Adipocyte (in vitro differentiated cells): ENCODE measurements around the gene ANKRD11.
"Not testable (repeated sequence)": the region's sequence is repeated elsewhere in the genome, so short reads cannot be mapped to it uniquely, and the experiment has no call there.

Experiments used
- DNase-seq: peaks from one replicate; pipeline ENCODE4 v3.0.0-alpha.2; 2015; ENCODE audit warnings: low read depth
- H3K27me3 ChIP-seq: replicated peaks from 2 replicates; pipeline ENCODE4 v1.7.0; 2013; ENCODE audit warnings: mild to moderate bottlenecking, low read length, moderate library complexity; ENCODE audit not compliant: control insufficient read depth, insufficient read depth
- H3K36me3 ChIP-seq: 2 replicates; pipeline ENCODE4 v1.7.0; 2013; ENCODE audit warnings: low read length, mild to moderate bottlenecking, moderate library complexity; ENCODE audit not compliant: control insufficient read depth, insufficient read depth, severe bottlenecking
- H3K4me1 ChIP-seq: 2 replicates; pipeline ENCODE4 v1.7.0; 2013; ENCODE audit warnings: mild to moderate bottlenecking, low read length, moderate library complexity; ENCODE audit not compliant: control insufficient read depth, insufficient read depth
- H3K4me3 ChIP-seq: 2 replicates; pipeline ENCODE4 v1.7.0; 2013; ENCODE audit warnings: mild to moderate bottlenecking, low read length, moderate library complexity
- H3K9ac ChIP-seq: 2 replicates; pipeline ENCODE4 v1.7.0; 2013; ENCODE audit warnings: mild to moderate bottlenecking, low read length, moderate library complexity
- H3K9me3 ChIP-seq: 2 replicates; pipeline ENCODE4 v1.7.0; 2013; ENCODE audit warnings: mild to moderate bottlenecking, low read length, moderate library complexity; ENCODE audit not compliant: control insufficient read depth

Gene ANKRD11

GRCh38 chr16:89273741-89274472, 216.5 kb downstream of the ANKRD11 start:
- no peak overlapping the region for H3K9ac ChIP-seq
- peaks cover 77% of the 10 kb centered on the region for H3K36me3 ChIP-seq
- no peak overlapping the region for H3K4me3 ChIP-seq
- peaks cover 16% of the 10 kb centered on the region for H3K4me1 ChIP-seq
- DNase-seq, result no peak
- H3K27me3 ChIP-seq, result no peaks in the 10 kb centered on the region
- no peaks in the 10 kb centered on the region for H3K9me3 ChIP-seq

DNA sequence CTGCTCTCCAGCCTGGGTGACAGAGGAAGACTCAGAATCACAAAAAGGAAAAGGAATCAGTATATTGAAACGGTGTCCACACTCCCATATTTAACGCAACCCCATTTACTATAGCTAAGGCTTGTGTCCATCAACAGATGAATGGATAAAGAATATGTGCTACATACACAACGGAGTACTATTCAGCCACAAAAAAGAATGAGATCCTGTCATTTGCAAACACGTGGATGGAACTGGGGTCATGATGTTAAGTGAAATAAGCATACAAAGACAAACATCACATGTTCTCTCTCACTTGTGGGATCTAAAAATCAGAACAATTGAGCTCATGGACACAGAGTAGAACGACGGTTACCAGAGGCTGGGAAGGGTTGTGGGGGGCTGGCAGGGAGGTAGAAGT, 217.7 kb downstream of the ANKRD11 start:
- Histone ChIP-seq H3K36me3 (peaks cover 65% of the 10 kb centered on the region), H3K27me3 (no peaks in the 10 kb centered on the region)
- no peak for DNase-seq

DNA sequence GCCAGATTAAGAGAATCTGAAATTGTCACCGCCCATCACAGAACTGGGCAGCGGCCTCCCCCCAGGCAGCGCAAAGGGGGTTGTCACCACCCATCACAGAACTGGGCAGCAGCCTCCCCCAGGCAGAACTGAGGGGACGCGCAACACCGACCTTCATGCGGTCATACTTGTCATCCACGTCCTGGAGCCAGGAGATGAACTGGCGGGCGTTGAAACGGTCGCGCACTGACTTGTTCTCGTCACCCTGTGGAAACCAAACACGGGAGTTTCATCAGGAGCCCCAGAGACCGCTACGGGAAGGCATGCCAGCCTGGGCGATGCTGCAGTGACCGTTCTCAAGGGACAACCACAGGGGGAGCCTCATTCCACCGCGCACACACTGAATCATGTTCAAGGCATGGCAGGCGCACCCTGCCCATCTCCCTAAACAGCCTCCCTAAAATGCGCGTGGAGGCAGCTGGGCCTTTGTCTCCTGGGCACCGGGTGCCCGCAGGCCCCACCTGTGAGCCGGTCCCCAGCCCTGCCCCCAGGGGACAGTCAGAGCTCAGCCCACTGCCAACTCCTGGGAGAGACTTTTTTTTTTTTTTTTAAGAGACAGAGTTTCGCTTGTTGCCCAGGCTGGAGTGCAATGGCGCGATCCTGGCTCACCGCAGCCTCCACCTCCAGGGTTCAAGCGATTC, 219.6 kb downstream of the ANKRD11 start:
- no peaks in the 10 kb centered on the region for H3K9me3 ChIP-seq
- H3K4me1 ChIP-seq, result peaks cover 21% of the 10 kb centered on the region
- peak overlapping the region; percentile 61 for H3K9ac ChIP-seq
- no peak overlapping the region for H3K4me3 ChIP-seq
- no peaks in the 10 kb centered on the region for H3K27me3 ChIP-seq
- no peak for DNase-seq
- peaks cover 65% of the 10 kb centered on the region for H3K36me3 ChIP-seq

More for the DNA sequence above, 217.7 kb downstream of the ANKRD11 start:
- no peaks in the 10 kb centered on the region for H3K9me3 ChIP-seq
- H3K4me3 ChIP-seq, result no peak overlapping the region
- peaks cover 21% of the 10 kb centered on the region for H3K4me1 ChIP-seq
- H3K9ac ChIP-seq, result no peak overlapping the region

GRCh38 chr16:89269805-89270665, 220.3 kb downstream of the ANKRD11 start:
- H3K4me1 ChIP-seq, result peaks cover 21% of the 10 kb centered on the region
- no peaks in the 10 kb centered on the region for H3K9me3 ChIP-seq
- no peak for DNase-seq
- no peaks in the 10 kb centered on the region for H3K27me3 ChIP-seq
- H3K36me3 ChIP-seq, result peaks cover 63% of the 10 kb centered on the region
- no peak overlapping the region for H3K4me3 ChIP-seq
- H3K9ac ChIP-seq, result peak overlapping the region; percentile 61

- Histone ChIP-seq H3K27me3 (no peaks in the 10 kb centered on the region), H3K4me3 (peak overlapping the region; percentile 73), H3K9me3 (no peaks in the 10 kb centered on the region), H3K9ac (peak overlapping the region; percentile 85), H3K36me3 (peaks cover 63% of the 10 kb centered on the region), H3K4me1 (peaks cover 21% of the 10 kb centered on the region)
- peak; percentile 55 for DNase-seq
These were observed 221.2 kb downstream of the ANKRD11 start for GRCh38 chr16:89268987-89269735.

GRCh38 chr16:89268585-89268984, 221.8 kb downstream of the ANKRD11 start:
- peak overlapping the region; percentile 73 for H3K4me3 ChIP-seq
- DNase-seq, result no peak
- peak overlapping the region; percentile 85 for H3K9ac ChIP-seq
- H3K27me3 ChIP-seq, result no peaks in the 10 kb centered on the region
- H3K9me3 ChIP-seq, result no peaks in the 10 kb centered on the region
- H3K4me1 ChIP-seq, result peaks cover 21% of the 10 kb centered on the region
- H3K36me3 ChIP-seq, result peaks cover 57% of the 10 kb centered on the region

DNA sequence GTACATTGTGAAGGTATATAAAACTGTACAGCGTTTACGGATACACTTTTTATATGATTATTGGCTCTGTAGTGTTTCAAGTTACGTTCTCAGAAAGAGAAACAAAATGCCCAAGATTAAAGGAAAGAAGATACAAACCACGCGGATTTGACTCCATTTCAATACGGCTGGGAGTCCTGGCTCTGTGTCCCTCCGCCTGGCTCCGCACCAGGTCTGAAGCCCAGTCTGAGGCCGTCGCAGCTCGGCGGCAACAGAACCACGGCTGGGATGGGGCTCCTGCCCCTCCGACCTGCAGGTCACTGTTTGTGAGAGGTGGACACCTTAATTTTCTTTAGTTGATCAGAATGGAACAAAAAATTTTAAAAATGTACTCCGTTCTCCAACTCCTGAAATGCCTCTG, 222.6 kb downstream of the ANKRD11 start:
- DNase-seq, H3K4me3 ChIP-seq, H3K9ac ChIP-seq, H3K9me3 ChIP-seq, H3K27me3 ChIP-seq: not testable (repeated sequence)
- H3K4me1 ChIP-seq, result peaks cover 21% of the 10 kb centered on the region
- peaks cover 49% of the 10 kb centered on the region for H3K36me3 ChIP-seq

GRCh38 chr16:89266521-89267134, 223.7 kb downstream of the ANKRD11 start:
- Histone ChIP-seq H3K9ac (no peak overlapping the region), H3K4me3 (no peak overlapping the region), H3K9me3 (no peaks in the 10 kb centered on the region), H3K36me3 (peaks cover 39% of the 10 kb centered on the region), H3K27me3 (no peaks in the 10 kb centered on the region), H3K4me1 (peaks cover 27% of the 10 kb centered on the region)
- DNase-seq, result no peak

GRCh38 chr16:89265647-89266046, 224.7 kb downstream of the ANKRD11 start:
- H3K27me3 ChIP-seq, result no peaks in the 10 kb centered on the region
- peaks cover 32% of the 10 kb centered on the region for H3K4me1 ChIP-seq
- H3K36me3 ChIP-seq, result peaks cover 33% of the 10 kb centered on the region
- H3K9me3 ChIP-seq, result no peaks in the 10 kb centered on the region
- DNase-seq, result no peak
- H3K9ac ChIP-seq, result no peak overlapping the region
- H3K4me3 ChIP-seq, result no peak overlapping the region

DNA sequence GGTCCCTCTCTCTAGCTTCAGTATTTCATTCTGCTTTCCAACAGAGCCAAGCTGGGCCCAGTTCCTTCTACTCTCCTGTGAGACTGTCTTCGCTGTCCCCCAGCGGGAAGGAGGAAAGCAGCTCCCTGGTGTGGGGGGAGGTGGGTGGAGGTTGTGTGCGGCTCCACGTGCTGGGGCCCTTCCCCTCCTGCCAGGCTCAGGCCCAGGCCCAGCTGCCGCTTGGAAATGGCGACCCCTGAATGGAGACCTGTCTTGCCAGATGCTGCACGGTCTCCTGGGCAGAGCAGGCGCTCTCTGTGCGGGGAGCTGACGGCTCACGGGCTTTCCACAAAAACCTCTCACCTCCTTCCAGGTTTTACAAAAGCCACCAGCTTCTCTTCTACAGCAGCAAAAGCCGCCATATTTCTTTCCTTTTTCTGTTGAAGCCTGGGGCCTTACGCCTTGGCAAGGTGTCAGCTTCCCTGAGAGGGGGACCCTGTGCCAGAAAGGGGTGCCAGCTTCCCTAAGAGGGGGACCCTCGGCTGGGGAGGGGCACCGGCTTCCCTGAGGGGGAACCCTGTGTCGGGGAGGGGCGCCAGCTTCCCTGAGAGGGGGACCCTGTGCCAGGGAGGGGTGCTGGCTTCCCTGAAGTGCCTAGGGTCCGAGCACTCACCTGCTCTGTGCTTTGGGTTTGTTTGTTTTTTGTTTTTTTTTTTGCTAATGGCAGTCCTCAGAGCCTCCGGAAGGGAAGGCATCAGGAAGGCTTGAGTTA, 225.4 kb downstream of the ANKRD11 start:
- Histone ChIP-seq H3K27me3 (no peaks in the 10 kb centered on the region), H3K36me3 (peaks cover 27% of the 10 kb centered on the region), H3K4me3 (no peak overlapping the region), H3K9me3 (no peaks in the 10 kb centered on the region), H3K9ac (no peak overlapping the region), H3K4me1 (peaks cover 26% of the 10 kb centered on the region)
- no peak for DNase-seq
